ENCODE results near the gene JAKMIP1.

DNA sequence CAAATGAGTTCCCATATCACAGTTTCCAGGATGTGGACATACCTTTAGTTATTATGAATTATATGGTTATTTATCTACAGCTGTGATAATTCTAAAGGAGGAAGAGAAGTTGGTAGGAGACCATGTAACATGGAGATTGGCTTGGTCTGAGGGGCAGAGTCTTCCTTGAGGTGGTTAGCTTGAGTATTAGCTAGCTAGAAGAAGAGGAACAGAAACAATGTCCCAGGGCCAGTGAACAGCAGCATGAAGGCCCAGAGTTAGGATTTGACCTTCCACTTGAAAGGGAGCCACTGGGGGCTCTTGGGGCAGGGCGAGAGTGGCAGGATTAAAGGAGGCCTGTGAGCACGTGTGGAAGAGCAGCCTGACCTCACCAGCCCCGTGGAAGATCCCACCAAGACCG, 5.6 kb upstream of the JAKMIP1 start:
- TF ChIP-seq, protein P1, sequence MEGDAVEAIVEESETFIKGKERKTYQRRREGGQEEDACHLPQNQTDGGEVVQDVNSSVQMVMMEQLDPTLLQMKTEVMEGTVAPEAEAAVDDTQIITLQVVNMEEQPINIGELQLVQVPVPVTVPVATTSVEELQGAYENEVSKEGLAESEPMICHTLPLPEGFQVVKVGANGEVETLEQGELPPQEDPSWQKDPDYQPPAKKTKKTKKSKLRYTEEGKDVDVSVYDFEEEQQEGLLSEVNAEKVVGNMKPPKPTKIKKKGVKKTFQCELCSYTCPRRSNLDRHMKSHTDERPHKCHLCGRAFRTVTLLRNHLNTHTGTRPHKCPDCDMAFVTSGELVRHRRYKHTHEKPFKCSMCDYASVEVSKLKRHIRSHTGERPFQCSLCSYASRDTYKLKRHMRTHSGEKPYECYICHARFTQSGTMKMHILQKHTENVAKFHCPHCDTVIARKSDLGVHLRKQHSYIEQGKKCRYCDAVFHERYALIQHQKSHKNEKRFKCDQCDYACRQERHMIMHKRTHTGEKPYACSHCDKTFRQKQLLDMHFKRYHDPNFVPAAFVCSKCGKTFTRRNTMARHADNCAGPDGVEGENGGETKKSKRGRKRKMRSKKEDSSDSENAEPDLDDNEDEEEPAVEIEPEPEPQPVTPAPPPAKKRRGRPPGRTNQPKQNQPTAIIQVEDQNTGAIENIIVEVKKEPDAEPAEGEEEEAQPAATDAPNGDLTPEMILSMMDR (IDR thresholded peaks at IDR 0.05) = no peak
- no peak for TF ChIP-seq EZH2 (IDR thresholded peaks at IDR 0.05)
- TF ChIP-seq EZH2phosphoT487 (IDR thresholded peaks at IDR 0.05) = no peak

Measured in neural progenitor cell (in vitro differentiated cells).